GM19328 (cell line): Measurements from ENCODE around the gene RMI2.
"Not testable (repeated sequence)": the region's sequence is repeated elsewhere in the genome, so short reads cannot be mapped to it uniquely, and the experiment has no call there.

Experiments
- ATAC-seq: cut with Tn5 transposase; IDR thresholded peaks from one replicate; pipeline ENCODE4 v1.9.1; 2021; ENCODE audit warnings: mild to moderate bottlenecking, moderate library complexity; ENCODE audit not compliant: unreplicated experiment

Gene RMI2

DNA sequence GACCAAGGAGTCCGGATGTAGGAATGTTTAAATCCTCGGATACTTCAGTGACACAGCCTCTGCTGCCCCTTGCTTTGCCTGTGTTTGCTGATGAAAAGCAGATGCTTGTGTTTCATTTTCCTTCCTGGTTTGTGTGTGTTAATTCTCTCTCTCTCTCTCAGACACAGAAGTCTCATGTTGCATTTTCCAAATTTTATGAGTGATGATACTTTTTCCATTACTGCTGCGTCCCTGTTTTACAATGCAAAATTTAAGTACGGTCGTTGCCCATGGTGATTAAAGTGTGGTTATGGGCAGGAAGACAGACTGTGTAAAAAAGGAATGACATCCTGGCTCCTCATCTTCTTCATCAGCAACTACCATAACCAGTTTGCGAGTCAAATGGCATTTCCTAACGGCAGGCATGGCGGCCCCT, 5.7 kb downstream of the RMI2 start:
- ATAC-seq, result no peak

DNA sequence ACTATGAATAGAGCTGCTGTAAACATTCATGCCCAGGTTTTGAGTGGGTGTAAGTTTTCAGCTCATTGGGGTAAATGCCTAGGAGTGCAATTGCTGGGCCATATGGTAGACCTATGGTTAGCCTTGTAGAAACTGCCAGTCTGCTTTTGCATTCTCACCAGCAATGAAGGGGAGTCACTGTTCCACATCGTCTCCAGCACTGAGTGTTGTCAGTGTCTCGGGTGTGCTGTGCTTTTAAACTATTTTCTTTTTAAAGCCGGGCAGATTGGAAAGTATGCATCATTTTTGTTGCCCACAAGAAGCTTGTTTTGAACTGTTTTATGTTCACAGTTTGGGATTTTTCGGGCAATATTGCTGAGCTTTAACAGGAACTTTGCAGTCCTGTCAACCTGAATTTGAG, 7.9 kb downstream of the RMI2 start:
- no peak for ATAC-seq

DNA sequence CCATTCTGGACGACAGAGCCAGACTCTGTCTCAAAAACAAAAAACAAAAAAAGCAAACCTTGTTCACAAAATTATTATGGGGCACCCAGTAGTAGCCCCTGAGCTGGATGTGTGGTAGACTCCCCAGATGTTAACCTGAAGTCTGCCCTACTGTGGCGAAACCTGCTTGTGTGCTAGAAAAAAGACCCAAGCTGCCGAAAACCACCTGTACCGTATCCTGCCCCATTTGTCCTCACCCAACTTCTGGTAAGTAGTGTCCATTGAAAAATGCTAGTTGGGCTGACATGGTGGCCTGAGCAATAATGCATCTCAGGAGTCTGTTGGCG, 9.1 kb downstream of the RMI2 start:
- no peak for ATAC-seq

DNA sequence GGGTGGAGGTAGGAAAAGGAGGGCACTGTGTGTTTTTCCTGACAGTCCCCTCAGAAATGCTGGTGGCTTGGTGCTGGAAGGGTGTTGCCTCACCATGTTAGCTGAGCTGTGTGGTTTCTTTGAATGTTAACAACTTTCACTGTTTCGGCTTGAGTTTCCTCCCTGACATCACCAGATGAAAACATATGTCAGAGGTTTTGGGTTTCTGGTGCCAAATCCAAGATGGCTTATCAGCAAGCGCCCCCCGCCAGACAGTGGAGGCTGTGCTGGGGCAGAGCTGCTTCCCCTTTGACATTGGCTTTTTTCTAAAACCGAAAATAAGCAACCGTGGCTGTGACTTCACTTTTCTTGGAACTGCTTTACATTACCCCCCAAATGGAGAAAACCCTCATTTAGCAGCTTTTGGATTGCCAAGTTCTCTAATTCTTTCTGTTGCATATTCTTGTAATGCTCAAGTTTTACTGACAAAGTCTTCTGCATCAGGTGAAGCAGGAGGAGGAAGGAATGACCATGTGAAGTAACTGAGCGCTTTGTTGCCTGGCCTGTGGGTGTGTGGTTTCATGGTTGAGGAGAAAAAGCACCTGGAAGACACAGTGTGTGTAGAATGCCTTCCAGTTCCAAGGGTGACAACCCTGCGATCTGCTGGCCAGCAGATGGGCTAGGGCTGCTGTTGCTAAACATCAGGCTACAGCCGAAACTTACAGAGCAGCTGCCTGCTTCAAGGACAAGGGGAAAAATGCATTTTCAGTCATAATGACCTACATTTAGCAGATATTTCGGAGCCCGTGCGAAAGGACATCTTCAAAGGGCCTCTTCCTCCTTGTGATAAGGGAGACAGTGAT, 9.7 kb downstream of the RMI2 start:
- ATAC-seq, result no peak

DNA sequence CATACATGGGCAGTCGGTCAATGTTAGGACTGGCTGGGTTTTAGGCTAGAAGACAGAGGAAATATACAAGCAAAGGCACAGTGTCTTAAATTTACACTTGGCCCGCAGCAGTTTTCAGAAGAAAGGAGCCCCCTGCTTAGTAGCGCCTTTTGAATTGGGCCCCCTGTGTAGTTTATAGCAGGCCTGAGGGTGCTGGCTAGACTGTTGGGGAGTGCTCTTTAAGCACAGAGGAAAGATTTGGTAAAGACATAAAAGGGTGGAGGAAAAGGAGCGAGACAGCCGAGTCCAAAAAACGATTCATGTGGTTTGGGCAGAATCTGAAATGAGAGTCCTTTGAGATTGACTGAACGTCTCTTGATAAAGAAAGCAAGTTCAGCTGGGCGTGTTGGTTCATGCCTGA, 10.6 kb downstream of the RMI2 start:
- ATAC-seq, result no peak

DNA sequence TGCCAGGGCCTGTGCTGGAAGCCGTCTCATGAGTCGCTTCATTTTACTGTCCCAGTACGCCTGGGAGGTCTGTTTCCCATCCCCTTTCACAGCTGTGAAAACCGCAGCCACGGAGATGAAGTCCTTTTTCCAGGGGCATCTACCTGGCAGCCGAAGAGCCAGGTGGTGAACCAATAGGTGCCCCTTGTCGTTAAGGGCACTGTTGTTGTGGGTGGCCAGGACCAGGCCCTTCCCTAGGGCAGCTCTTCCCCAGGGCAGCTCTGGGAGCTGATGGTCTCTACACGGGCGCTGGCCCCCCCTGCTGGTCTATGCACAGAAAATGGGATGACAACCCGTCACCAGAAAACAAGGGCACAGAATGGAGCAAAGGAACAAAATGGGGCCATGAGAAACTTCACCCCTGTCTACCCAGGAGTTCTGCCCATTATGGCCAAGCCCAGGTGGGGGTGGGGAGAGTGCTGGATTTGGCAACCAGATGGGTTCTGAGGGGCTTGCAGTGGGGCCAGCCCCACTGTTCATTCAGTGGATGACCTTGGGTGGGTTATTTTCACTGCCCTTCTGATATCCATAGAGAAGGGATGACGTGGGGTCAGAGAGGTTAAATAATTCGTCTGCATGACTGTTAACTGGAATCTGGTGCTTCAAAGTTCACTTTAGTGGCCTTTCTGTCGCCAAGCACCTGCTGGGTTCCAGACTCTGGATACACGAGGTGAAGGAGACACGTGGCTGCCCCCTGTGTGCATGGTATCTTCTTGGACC, 11.5 kb downstream of the RMI2 start:
- ATAC-seq, result no peak

DNA sequence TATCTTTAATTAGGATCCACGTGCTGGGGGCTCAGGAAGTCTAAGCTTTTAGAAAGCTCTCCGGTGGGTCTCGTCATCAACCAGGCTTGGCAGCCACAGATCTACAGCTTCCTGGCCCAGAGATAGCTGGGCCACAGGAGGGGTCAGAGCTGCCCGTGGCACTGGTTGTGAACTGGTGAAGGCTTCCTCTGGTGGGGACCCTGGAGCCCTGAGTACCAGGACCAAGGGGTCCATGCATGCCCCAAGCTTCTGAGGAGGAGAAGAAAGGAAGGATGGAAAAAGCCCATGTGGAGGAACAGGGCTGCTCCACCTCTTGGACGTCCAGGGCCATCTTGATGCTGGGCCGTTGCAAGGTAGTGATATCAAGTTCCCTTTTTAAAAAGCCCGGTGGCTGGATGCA, 13.3 kb downstream of the RMI2 start:
- ATAC-seq, result no peak

DNA sequence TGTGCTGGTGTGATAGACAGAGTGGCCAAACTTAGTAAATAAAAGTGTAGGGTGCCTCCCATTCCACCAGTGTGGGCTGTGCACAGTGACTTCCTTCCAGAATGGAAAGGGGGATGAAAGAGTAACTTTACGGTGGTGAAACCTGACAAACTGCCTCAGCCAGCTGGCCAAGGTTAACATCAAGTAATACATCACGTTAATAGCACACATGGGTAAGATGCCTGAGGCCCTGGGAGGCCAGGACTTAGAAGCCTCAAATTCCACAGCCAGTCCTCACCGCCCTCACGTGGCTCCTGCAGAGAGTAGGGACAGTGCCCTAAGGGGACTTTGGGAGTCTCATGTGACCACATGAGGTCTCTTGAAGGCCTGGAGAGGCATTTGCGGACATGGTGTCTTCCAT, 14.1 kb downstream of the RMI2 start:
- ATAC-seq, result no peak

DNA sequence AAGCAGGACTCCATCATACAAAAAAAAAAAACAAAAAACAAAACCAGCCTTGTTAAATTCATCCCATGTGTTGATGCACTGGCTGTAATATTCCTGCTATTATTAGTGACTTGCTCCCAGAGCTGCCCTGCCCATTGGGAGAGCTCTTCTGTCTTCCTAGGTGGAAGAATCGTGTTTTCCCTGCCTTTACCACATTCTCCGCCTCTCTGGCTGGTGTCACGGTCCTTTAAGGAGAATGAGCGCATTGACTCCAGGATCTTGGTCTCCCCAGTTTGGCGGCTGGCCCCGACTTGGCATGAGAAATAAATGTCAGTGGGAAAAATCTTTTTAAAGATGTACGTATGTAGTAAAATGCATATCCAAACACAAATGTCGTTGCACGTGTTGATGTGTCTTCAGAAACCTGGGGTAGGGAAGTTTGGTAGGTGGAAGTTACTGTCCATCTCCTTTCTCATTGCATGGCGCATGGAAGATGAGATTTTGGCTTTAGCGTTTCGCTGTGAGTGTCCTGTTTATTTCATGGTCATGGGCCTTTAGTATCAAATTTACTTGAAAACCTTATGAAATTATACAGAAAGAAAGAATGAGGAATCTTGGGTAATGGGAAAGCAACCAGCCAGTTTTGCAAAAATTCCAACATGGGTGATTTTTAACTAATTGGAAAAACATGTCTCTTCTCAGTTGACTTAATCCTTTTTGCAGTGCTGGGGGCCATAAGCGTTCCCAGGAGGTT, 15.5 kb downstream of the RMI2 start:
- no peak for ATAC-seq

DNA sequence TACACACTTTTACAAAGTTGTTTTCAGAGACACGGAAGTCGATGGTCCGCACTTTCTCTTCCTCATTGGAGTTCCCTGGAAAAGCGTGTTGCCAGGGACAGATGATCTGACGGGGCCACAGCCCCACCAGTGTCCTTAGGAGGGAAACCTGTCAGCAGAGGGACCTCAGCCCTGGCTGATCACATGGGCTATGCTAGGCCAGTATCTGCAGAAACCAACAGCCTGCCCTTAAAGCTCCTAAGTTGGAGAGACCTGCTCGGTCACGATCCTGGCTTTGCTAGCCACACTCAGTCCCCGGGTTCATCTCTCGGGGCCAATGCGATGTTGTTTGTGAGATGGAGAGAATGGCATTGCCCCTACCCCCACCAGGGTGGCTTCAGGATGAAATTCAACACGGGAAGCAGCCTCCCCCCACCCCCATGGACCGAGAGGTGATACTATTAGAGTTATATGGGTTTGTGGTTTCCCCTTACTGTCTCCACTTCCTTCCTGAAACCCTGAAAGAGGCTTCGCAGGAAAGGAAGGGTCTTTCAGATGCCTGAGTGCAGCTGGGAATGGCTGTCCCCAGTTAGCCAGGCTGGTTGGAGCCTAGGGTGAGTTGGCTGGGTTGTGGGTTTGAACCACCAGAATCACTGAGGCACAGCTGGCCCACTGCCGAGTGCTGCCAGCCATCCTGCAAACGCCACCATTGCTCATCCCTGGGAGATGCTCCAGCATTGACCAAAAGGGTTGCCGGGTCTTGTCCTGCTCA, 16.6 kb downstream of the RMI2 start:
- no peak for ATAC-seq

DNA sequence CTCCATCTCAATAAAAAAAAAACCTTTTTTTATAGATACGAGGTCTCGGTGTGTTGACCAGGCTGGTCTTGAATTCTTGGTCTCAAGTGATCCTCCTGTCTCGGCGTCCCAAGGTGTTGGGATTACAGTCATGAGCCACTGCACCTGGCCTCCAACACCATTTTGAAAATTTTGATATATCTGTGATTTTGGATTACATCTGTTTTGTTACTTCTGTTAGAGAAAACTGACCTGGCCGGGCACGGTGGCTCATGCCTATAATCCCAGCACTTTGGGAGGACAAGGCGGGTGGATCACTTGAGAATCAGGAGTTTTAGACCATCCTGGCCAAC, 18.6 kb downstream of the RMI2 start:
- ATAC-seq, result no peak

DNA sequence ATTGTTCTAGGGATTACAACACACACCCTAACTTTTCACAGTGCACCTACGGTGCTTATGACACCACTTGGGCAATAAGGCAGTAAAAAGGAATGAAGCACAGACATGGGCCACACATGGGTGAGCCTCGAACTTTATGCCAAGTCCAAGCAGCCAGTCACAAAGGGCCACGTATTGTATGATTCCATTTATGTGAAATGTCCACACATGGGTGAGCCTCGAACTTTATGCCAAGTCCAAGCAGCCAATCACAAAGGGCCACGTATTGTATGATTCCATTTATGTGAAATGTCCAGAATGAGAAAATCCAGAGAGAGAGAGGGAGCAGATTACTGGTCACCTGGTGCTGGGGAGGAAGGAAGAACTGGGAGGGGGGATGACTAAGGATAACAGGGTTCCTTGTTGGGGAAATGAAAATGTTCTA, 22.2 kb downstream of the RMI2 start:
- no peak for ATAC-seq

DNA sequence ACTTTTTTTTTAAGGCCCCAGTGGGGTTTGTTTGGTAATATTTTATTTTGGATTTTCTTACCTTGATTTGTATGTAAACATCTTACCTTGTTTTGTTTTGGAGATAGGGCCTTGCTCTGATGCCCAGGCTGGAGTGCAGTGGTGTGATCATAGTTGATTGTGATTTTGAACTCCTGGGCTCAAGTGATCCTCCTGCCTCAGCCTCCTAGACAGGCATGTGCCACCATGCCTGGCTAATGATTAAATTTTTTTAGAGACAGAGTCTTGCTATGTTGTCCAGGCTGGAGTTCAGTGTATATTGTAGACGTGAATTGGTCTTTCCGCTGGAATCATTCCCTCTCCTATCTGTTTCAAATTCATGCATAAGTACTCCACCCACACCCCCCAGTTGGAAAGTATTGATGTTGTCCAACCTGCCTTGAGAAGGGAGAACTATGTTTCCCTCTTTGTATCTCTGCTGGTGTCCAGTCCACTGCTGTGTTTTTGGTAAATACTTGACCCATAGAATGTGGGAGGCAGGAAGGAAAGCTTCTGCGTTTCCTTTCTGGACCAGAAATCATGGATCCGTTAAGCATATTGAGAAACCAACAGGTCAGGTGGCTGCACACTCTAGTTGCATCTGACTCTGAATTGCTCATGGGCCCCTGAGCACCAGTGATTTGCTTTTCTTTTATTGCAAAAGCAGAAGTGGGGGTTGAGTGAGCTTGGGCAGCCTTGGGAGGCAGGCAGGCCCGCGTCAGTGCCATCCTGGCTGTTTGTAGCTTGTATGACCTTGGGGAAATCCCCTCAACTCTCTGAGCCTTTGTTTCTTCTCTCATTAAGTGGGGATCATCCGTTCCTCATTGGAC, 25.0 kb downstream of the RMI2 start:
- no peak for ATAC-seq

DNA sequence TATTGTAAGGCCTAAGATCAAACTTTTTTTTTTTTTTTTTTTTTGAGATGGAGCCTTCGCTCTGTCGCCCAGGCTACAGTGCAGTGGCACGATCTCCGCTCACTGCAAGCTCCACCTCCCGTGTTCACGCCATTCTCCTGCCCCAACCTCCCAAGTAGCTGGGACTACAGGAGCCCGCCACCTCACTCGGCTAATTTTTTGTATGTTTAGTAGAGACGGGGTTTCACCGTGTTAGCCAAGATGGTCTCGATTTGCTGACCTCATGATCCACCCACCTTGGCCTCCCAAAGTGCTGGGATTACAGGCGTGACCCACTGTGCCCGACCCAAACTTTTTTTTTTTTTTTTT, 25.6 kb downstream of the RMI2 start:
- ATAC-seq, result not testable (repeated sequence)

DNA sequence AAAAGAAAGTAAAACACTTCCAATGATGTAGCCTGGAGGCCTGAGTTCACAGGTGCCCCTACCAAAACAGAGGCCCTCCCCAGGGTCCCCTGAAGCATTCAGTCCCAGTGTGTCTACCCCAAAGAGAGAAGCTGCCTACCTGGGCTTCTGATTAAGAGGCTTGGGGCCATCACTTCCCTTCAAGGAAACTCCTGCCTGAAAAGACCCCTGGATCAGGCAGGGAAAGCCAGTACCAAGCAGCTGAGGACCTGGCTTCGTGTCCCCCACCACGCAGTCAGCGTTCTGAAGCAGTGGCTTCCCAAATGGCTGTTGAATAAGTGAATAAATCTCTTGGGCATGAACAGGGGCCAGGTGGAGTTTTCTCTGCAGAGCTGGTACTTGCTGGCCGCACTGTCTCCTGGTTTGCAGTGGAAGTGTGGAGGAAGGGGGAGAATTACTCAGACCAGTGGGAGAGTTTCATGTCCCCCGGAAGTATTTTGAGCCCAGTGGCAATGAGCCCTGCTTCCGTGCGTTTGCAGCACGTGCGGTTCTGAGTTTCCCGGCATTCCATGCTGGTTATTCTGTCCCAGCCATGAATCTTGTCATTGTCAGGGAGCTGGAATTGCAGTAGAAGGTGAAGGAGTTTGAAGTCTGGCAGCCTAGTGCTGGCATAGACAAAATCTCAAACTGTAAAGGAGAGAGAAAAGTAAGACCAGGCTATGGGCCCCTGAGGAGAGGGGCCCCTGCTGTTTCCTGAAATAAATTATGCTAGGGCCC, 27.0 kb downstream of the RMI2 start:
- no peak for ATAC-seq

DNA sequence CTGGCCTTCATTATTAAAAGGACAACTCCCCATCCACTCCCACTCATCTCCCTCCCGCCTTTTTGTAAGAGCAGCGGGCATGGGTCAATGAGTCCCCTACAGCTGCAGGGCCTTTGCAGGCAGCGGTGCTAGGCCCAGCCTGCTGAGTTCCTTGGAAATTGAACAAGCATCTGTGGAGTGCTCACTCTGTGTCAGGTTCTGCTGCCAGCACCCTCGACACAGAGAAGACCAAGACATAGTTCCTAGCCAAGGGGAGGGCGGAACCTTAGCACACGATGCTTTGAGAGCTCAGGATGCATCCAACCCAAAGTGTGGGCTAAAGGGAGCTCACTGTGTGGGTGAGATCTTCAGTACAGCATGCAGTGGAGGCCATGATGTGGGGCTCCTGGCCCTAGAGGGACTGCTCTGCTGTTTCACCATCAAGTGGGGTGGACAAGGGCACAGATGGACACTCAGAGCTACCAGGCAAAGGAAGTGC, 27.6 kb downstream of the RMI2 start:
- ATAC-seq, result no peak

DNA sequence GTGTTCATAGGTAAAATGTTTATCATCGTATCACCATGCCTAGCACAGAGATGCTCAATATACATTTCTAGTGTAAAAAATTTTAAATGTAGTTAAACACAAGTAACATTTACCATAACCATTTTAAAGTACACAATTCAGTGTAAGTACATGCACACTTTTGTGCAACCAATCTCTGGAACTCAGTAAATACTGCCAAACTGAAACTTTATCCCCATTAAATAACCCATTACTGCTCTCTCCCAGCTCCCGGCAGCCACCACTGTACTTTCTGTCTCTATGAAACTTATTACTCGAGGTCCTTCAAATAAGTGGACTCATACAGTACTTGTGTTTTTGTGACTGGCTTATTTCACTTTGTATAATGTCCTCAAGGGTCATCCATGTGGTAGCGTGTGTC, 29.0 kb downstream of the RMI2 start:
- no peak for ATAC-seq

DNA sequence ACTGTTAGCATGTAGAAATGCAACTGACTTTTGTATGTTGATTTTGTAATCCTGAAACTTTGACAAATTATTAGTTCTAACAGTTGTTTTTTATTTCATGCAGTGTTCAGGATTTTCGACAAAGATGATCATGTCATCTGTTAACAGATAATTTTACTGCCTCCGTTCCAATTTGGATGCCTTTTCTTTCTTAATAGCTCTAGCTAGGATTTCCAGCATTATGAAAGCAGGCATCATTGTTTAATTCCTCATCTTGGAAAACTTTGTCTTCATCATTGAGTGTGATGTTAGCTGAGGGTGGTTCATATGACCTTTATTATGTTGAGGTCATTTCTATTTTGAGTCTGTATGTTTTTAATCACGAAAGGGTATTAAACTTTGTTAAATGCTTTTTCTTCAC, 31.9 kb downstream of the RMI2 start:
- no peak for ATAC-seq

DNA sequence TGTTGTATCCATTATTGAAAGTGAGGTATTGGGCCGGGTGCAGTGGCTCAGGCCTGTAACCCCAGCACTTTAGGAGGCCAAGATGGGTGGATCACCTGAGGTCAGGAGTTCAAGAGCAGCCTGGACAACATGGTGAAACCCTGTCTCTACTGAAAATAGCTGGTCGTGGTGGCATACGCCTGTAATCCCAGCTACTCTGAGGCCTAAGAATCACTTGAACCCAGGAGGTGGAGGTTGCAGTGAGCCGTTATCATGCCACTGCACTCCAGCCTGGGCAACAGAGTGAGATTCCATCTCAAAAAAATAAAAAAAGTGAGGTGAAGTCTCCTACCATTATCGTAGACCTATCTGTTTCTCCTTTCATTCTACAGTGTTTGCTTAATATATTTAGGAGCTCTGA, 33.7 kb downstream of the RMI2 start:
- not testable (repeated sequence) for ATAC-seq

DNA sequence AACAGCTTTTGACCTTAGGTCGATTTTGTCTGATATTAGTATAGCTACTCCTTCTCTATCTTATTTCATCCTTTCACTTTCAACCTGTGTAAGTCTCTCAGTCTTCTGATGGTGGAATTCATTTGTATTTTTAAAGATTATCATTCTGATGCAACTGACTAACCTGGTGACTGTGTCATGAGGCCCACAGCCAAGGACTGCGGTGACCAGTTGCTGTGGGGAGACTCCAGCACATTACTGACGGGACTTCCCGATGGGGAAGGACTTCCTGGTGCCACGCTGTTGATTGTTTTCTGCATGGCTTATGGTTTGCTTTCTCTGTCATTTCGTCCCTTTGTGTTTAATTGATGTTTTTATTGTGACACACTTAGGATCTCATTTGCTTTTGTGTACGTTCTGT, 34.2 kb downstream of the RMI2 start:
- no peak for ATAC-seq
